ENCODE measurements around the gene BCAS3. TPM values are rescaled to one million over a fixed set of nuclear protein-coding genes. Genes with fewer than 3 reads are reported as not detected.
"Not testable (repeated sequence)": the region's sequence is repeated elsewhere in the genome, so short reads cannot be mapped to it uniquely, and the experiment has no call there.

The BCAS3 gene
- total RNA-seq, 1 donor from 2014 or later, result 30.5 TPM

DNA sequence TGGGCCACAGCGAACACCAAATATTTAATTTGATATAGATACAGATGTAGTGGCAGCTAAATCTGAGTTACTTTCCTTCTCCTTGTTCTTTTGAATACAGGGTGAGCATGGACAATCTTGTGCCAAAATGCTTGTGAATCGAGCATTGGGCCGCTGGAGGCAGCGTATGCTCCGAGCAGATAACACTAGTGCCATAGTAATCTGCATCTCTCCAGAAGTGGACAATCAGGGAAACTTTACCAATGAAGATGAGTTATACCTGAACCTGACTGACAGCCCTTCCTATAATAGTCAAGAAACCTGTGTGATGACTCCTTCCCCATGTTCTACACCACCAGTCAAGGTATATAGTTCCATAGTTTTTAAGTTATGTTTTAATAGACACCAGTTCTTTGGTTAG lies 21.2 kb upstream of the BCAS3 start:
- no peak for DNase-seq (ENCODE audit: low read depth, low spot score)
- H3K27me3 Mint-ChIP-seq (ENCODE audit: low read depth), result no peaks in the 10 kb centered on the region
- H3K27ac Mint-ChIP-seq (ENCODE audit: unreplicated experiment), result no peak overlapping the region
- no peaks in the 10 kb centered on the region for H3K36me3 Mint-ChIP-seq (ENCODE audit: low read depth)
- no peaks in the 10 kb centered on the region for H3K9me3 Mint-ChIP-seq
- H3K4me1 Mint-ChIP-seq, result no peaks in the 10 kb centered on the region
- TF ChIP-seq, protein P1, sequence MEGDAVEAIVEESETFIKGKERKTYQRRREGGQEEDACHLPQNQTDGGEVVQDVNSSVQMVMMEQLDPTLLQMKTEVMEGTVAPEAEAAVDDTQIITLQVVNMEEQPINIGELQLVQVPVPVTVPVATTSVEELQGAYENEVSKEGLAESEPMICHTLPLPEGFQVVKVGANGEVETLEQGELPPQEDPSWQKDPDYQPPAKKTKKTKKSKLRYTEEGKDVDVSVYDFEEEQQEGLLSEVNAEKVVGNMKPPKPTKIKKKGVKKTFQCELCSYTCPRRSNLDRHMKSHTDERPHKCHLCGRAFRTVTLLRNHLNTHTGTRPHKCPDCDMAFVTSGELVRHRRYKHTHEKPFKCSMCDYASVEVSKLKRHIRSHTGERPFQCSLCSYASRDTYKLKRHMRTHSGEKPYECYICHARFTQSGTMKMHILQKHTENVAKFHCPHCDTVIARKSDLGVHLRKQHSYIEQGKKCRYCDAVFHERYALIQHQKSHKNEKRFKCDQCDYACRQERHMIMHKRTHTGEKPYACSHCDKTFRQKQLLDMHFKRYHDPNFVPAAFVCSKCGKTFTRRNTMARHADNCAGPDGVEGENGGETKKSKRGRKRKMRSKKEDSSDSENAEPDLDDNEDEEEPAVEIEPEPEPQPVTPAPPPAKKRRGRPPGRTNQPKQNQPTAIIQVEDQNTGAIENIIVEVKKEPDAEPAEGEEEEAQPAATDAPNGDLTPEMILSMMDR (conservative IDR thresholded peaks at IDR 0.05), result no peak
- no peak overlapping the region for H3K4me3 Mint-ChIP-seq

DNA sequence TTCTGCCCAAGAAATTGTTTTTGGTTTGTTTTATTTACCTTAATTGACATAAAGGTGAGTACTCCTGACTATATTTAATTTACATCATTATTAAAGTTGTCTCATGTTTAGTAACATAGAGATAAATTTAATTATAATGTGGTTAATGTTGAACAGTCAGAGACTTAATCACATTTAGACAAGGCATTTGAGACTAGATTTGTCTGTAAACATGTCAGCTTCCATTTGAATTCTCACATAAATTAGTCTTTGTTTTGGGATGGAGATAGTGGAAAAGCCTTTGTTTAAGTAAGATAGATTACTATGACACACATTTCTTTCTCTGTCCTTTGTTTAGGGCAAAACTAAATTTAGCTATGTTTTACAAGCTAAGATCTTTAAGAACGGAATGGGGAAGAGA lies 18.5 kb upstream of the BCAS3 start:
- no peak overlapping the region for H3K4me3 Mint-ChIP-seq
- H3K4me1 Mint-ChIP-seq, result no peaks in the 10 kb centered on the region
- DNase-seq (ENCODE audit: low read depth, low spot score), result no peak
- no peaks in the 10 kb centered on the region for H3K36me3 Mint-ChIP-seq (ENCODE audit: low read depth)
- TF ChIP-seq, protein P1 (conservative IDR thresholded peaks at IDR 0.05), result no peak
- H3K9me3 Mint-ChIP-seq, result no peaks in the 10 kb centered on the region
- H3K27me3 Mint-ChIP-seq (ENCODE audit: low read depth), result no peaks in the 10 kb centered on the region
- H3K27ac Mint-ChIP-seq (ENCODE audit: unreplicated experiment), result no peak overlapping the region

DNA sequence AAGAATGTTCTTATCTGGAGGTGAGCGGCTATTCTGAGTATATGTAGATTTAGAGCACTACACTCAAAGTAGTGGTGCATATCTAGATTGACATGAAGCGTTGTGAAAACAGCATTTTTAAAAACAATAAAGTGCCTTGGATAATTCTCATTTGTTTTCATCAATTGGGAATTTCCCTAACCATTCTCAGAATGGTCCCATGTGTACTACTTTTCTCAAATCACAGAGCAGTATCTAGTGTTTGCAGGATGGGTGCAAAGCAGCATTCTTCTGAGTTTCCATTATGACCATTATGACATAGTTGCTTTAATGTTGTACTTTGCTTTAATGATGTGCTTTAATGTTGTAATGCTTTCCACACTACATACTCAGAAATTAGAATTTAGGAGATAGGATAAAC lies 16.2 kb upstream of the BCAS3 start:
- no peak for DNase-seq (ENCODE audit: low read depth, low spot score)
- H3K36me3 Mint-ChIP-seq (ENCODE audit: low read depth), result no peaks in the 10 kb centered on the region
- H3K4me1 Mint-ChIP-seq, result no peaks in the 10 kb centered on the region
- H3K9me3 Mint-ChIP-seq, result no peaks in the 10 kb centered on the region
- TF ChIP-seq, protein P1 (conservative IDR thresholded peaks at IDR 0.05), result no peak
- no peak overlapping the region for H3K4me3 Mint-ChIP-seq
- H3K27me3 Mint-ChIP-seq (ENCODE audit: low read depth), result no peaks in the 10 kb centered on the region
- no peak overlapping the region for H3K27ac Mint-ChIP-seq (ENCODE audit: unreplicated experiment)

DNA sequence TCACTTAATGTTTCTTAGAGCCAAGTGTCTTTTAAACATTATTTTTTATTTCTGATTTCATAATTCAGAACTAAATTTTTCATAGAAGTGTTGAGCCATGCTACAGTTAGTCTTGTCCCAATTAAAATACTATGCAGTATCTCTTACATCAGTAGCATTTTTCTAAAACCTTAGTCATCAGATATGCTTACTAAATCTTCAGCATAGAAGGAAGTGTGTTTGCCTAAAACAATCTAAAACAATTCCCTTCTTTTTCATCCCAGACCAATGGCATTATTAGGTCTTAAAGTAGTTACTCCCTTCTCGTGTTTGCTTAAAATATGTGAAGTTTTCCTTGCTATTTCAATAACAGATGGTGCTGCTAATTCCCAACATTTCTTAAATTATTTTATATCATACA lies 13.6 kb upstream of the BCAS3 start:
- DNase-seq (ENCODE audit: low read depth, low spot score), result no peak
- Mint-ChIP-seq H3K4me1 (no peaks in the 10 kb centered on the region), H3K9me3 (no peaks in the 10 kb centered on the region), H3K27ac (ENCODE audit: unreplicated experiment) (no peak overlapping the region), H3K27me3 (ENCODE audit: low read depth) (no peaks in the 10 kb centered on the region), H3K36me3 (ENCODE audit: low read depth) (no peaks in the 10 kb centered on the region), H3K4me3 (no peak overlapping the region)
- TF ChIP-seq, protein P1 (conservative IDR thresholded peaks at IDR 0.05), result no peak

DNA sequence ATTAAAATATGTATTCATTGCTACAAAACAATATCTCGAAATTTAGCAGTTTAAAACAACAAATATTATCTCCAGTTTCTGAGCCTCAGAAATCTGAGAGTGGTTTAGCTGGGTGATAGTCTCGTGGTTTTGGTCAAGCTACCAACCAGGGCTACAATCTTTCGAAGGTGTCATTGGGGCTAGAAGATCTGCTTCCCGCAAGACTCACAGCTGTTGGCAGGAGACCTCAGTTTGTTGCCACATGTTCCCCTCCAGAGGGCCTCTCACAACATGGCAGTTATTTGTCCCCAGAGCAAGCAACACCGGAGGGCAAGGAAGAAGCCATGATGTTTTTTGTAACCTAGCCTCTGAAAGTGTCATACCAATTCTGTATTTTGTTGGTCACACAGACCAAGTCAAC lies 12.0 kb upstream of the BCAS3 start:
- no peaks in the 10 kb centered on the region for H3K27me3 Mint-ChIP-seq (ENCODE audit: low read depth)
- H3K9me3 Mint-ChIP-seq, result no peaks in the 10 kb centered on the region
- TF ChIP-seq, protein P1 (conservative IDR thresholded peaks at IDR 0.05), result no peak
- no peak overlapping the region for H3K4me3 Mint-ChIP-seq
- no peaks in the 10 kb centered on the region for H3K4me1 Mint-ChIP-seq
- no peaks in the 10 kb centered on the region for H3K36me3 Mint-ChIP-seq (ENCODE audit: low read depth)
- H3K27ac Mint-ChIP-seq (ENCODE audit: unreplicated experiment), result no peak overlapping the region
- DNase-seq (ENCODE audit: low read depth, low spot score), result no peak

DNA sequence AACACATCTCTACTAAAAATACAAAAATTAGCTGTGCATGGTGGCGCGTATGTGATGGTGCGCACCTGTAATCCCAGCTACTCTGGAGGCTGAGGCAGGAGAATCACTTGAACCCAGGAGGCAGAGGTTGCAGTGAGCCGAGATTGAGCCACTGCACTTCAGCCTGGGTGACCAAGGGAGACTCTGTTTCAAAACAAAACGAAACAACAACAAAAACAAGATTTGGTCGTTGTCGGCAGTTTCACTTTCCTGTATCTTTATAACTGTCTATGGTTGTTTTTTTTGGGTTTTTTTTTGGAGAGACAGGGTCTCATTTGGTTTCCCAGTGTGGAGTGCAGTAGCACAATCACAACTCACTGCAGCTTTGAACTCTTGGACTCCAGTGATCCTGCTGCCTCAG lies 8.9 kb upstream of the BCAS3 start:
- H3K27me3 Mint-ChIP-seq (ENCODE audit: low read depth); H3K4me3 Mint-ChIP-seq; H3K9me3 Mint-ChIP-seq; H3K27ac Mint-ChIP-seq (ENCODE audit: unreplicated experiment); H3K36me3 Mint-ChIP-seq (ENCODE audit: low read depth); H3K4me1 Mint-ChIP-seq; DNase-seq (ENCODE audit: low read depth, low spot score): not testable (repeated sequence)
